Urinary bladder (tissue), 4 donors: ENCODE data around the gene PIP4P1. TPM values are rescaled to one million over a fixed set of nuclear protein-coding genes. Genes with fewer than 3 reads are reported as not detected.

Experiments
- DNase-seq: peaks from one replicate; pipeline ENCODE4 v3.0.0-alpha.2; 2015; ENCODE audit errors: extremely low spot score
- H3K27ac ChIP-seq: one replicate; pipeline ENCODE4 v1.5.1; 2013; ENCODE audit warnings: low read depth, mild to moderate bottlenecking, moderate library complexity
- H3K36me3 ChIP-seq: one replicate; pipeline ENCODE4 v1.6.1; 2013; ENCODE audit warnings: mild to moderate bottlenecking, moderate library complexity; ENCODE audit not compliant: insufficient read depth
- H3K4me1 ChIP-seq: one replicate; pipeline ENCODE4 v1.6.1; 2013; ENCODE audit warnings: mild to moderate bottlenecking, moderate library complexity; ENCODE audit not compliant: insufficient read depth
- H3K4me3 ChIP-seq: one replicate; pipeline ENCODE4 v1.5.1; 2013; ENCODE audit warnings: low read depth, low read length
- WGBS: extraction: QIAGEN DNeasy Blood & Tissue Kit; methylation state at CpG from one replicate; pipeline ENCODE4 v1.1.7; 2013; 5-methylcytosine and 5-hydroxymethylcytosine counted together
- polyA plus RNA-seq: library from polyadenylated mRNA; stranded (reverse); fragments of 200-250 nt; gene quantifications from one replicate; pipeline ENCODE4 v1.2.3, GENCODE V29; 2013
- total RNA-seq: library from RNA; depleted of rRNA; stranded (reverse); fragments of >200 nt; gene quantifications from one replicate; pipeline ENCODE4 v1.2.3, GENCODE V29; 2014
- donor health status: healthy with polysubstance abuse.
- donor health status: healthy.

Gene PIP4P1
- total and polyA plus RNA-seq, 2 donors, result 11.9 to 40.8 TPM

DNA sequence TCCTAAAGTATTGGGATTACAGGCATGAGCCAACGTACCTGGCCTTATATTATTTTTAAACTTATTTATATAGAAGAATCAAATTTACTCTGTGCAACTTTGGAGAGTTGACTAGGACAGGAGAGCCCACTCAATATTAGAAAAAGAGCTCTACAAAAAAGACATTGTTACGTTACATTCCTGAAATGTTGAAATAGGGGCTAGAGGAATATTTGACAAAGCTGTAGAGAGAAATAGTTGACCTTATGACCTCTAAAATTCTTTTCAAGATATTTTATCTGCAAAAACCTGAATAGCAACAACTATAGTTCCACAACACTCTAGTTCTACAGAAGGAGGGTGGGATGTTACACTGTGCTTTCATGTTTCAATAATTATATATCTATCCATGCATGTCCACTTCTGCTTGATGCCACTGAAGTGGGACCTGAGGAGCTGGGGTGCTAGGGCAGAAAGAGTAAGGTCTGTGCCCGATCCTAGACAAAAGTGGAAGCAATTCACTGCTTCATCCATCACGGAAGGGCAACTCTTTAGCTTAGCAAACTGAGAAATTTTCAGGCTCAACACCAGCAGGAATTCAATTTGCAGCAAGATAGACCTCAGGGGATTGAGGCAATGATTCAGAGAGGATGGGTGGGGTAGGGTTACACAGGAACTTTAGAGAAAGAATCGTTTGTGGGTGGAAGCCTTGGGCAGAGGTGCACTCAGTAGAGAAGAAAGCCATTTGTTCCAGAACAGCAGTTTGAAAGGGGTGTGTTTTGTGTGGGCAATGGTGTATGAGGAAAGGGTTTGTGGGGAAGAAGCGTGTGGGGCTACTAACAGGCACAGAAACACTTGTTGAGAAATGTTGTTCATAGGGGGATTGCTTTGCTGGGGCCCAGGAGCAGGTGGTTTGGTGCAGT, 28.1 kb upstream of the PIP4P1 start:
- no peaks in the 10 kb centered on the region for H3K4me1 ChIP-seq
- no peak overlapping the region for H3K4me3 ChIP-seq
- WGBS, result 47% methylated on average over 6 of the region's 6 CpGs
- H3K27ac ChIP-seq, result no peak overlapping the region
- no peaks in the 10 kb centered on the region for H3K36me3 ChIP-seq
- no peak for DNase-seq

DNA sequence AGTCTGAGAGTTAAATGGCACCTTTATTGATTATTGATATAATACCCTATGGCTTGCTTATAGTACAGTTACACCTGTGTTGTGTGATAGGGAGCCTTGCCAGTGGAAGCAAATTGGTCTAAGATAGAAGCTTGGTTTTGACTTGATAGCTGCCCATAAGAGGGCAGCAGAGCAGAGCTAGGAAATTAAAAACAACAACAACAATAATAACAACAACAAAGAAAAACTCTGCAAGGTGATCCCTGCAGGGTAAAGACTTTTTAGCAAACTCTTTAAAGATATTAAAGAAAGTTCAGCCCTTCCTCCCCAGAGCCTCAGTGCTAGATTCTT, 26.1 kb upstream of the PIP4P1 start:
- DNase-seq, result no peak
- no peaks in the 10 kb centered on the region for H3K36me3 ChIP-seq
- H3K27ac ChIP-seq, result no peak overlapping the region
- no peaks in the 10 kb centered on the region for H3K4me1 ChIP-seq
- H3K4me3 ChIP-seq, result no peak overlapping the region

DNA sequence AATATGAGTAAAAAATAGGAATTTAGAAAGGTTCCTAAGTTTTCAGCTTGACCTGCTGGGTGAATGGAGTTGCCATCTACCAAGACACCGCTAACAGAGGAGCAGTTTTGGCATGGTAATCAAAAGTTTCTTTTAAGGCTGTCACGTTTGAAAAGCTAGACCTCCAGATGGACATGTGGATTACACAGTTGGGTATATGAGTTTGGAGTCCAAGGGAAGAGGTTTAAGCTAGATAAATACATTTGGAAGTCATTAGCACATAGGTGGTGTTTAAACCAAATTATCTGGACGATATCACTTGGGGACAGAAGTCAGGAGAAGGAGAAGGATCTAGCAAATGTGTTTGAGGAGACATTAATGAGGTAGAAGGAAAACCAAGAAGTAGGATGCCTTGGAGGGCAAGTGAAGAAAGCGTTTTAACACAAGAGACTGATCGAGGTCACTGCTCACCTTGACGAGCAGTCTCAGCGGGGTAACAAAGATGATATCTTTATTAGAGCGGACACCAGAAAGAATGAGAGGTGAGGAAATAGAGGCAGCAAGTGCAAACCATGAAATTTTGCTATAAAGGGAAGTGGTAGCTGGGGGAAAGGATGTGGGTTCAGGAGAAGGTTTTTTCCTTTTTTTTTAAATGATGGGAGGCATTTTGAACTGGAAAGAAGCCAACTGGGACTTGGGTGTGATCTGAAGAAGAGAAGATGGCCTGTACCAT, 25.6 kb upstream of the PIP4P1 start:
- DNase-seq, result no peak
- Histone ChIP-seq H3K27ac (no peak overlapping the region), H3K4me1 (no peaks in the 10 kb centered on the region), H3K36me3 (no peaks in the 10 kb centered on the region), H3K4me3 (no peak overlapping the region)
- WGBS, result 71% methylated on average over 8 of the region's 8 CpGs

DNA sequence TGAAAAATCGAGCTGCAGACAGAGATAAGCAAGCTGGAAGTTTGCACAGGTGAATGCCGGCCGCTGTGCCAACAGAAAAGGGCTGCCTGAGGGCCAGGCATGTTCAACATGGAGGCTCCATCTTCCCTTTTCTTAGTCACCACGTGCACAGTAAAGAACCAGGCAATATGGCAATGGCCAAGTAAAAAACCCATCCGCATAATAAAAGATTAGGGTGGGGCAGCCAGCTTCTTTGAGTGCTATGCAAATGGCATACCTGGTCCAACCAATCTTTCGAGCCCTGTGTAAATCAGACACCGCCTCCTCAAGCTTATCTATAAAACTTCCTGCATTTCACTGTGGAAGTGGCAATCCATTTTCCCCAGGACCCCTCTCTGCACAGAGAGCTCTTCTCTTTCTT, 24.7 kb upstream of the PIP4P1 start:
- H3K36me3 ChIP-seq, result no peaks in the 10 kb centered on the region
- 66% methylated on average over 7 of the region's 7 CpGs for WGBS
- no peak overlapping the region for H3K4me3 ChIP-seq
- no peak for DNase-seq
- no peak overlapping the region for H3K27ac ChIP-seq
- no peaks in the 10 kb centered on the region for H3K4me1 ChIP-seq

DNA sequence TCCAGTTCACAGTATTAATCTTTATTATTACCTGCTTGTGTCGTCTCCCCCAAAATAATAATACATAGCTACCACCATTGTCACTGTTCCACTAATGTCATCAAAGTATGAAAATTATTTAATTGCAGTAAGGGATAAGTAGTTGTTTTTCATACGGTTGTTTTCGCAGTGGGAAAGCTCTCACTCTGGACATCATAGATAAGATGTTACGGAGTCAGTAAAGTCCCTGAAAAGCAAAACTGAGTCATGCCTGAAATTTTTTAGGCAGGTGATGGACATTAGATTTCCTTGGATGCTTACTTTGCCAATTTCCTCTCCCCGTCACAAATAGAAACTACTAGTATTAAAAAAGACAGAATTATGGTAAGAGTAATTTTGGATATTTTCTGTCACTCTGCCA, 21.1 kb upstream of the PIP4P1 start:
- H3K27ac ChIP-seq, result no peak overlapping the region
- no peaks in the 10 kb centered on the region for H3K4me1 ChIP-seq
- WGBS, result 78% methylated on average over 5 of the region's 5 CpGs
- DNase-seq, result no peak
- no peaks in the 10 kb centered on the region for H3K36me3 ChIP-seq
- no peak overlapping the region for H3K4me3 ChIP-seq

DNA sequence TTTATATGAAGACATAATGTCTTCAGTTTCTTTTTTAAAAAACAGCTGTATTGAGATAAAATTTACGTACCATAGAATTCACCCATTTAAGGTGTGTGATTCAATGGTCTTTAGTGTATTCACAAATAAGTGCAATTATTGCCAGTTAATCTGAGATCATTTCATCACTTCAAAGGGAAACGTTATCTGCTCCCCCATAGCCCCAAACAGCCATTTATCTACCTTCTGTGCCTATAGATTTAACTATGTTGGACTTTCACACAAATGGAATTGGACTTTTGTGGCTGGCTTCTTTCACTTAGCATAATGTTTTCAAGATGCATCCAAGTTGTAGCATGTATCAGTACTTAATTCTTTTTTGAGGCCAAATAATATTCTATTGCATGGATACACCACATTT, 17.7 kb upstream of the PIP4P1 start:
- Histone ChIP-seq H3K27ac (no peak overlapping the region), H3K36me3 (no peaks in the 10 kb centered on the region), H3K4me1 (no peaks in the 10 kb centered on the region), H3K4me3 (no peak overlapping the region)
- DNase-seq, result no peak
- 90% methylated on average over 2 of the region's 2 CpGs for WGBS

DNA sequence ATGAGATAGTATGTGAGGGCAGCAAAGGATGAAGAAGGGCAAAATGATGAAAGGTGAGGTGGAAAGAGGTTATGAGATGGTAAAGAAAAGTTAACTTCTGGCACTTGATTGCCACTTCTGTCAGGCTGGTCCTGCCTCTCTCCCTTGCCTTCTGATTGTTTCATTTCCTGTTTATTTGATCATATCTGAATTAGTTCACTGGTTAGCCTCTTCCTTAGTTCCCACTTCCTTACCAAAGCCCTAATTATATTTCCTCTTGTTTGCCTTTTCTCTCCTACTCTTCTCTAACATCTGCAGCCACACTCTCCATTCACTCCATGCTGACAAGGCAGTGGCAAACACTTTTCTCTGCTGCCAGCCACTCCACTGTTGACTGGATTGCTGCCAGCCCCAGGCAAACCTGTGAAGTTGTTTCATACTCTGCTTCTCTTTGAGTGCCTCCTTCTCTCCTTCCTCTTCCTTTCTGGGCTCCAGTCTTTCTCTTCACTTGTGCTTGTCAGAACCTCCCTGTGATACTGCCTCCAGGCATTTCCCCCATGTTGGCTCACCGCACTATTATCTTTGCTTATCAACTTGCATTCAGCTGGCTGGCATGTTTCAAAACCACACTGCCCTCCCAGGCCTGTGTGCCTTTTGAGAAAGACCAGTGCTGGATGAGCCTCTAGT, 16.1 kb upstream of the PIP4P1 start:
- Histone ChIP-seq H3K4me1 (no peaks in the 10 kb centered on the region), H3K4me3 (no peak overlapping the region), H3K27ac (peak overlapping the region; percentile 11), H3K36me3 (no peaks in the 10 kb centered on the region)
- DNase-seq, result no peak
- WGBS, result 32% methylated on average over 1 of the region's 1 CpG

DNA sequence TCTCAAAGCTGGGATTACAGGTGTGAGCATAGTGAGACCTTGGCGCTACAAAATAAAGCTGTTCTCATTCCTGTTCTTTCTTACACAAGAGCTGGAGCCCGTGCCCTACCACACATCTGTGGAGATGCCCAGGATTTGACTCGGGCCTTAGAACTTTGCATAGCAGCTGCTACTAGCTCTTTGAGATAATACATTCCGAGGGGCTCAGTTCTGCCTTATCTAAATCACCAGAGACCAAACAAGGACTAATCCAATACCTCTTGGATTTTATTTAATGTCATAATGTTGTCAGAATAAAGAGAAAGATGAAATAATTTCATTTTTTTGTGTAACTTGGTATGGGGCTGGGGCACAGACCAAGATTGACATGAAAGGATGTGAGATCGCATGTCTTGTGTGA, 15.5 kb upstream of the PIP4P1 start:
- Histone ChIP-seq H3K27ac (no peak overlapping the region), H3K36me3 (no peaks in the 10 kb centered on the region)

DNA sequence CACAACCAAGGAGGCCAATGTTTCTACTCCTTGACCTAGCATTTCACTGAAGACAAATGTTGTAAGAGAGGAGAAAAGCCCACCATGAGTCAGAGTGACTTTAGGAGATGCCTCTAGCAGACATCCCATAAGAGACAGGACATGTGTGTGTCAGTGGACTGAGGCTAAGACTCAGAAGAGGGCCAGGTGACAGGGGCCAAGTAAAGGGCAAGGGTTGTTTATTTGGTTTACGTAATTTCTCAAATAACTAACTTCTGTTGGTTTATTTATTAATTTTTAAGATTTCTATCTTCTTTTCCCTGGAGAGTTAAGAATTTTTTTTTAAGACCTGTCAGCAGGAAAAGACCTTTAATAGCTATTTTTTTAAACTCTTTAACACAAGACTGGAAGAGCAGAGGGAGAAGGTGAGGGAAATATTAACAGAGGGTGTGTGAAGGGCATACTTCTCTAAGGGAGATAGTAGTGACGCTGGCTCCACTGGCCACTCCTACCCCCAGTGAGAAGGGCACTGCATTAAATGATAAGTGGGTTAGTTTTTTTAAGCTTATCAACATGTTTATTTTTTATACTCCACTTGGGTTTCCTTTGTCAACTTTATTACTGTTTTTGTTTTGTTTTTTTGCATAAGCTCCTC, 11.4 kb upstream of the PIP4P1 start:
- Histone ChIP-seq H3K4me1 (no peaks in the 10 kb centered on the region), H3K36me3 (no peaks in the 10 kb centered on the region), H3K4me3 (no peak overlapping the region), H3K27ac (no peak overlapping the region)
- DNase-seq, result no peak
- WGBS, result 87% methylated on average over 2 of the region's 2 CpGs

More for the DNA sequence above, 15.5 kb upstream of the PIP4P1 start:
- WGBS, result 70% methylated on average over 5 of the region's 5 CpGs
- DNase-seq, result no peak
- no peak overlapping the region for H3K4me3 ChIP-seq
- no peaks in the 10 kb centered on the region for H3K4me1 ChIP-seq

DNA sequence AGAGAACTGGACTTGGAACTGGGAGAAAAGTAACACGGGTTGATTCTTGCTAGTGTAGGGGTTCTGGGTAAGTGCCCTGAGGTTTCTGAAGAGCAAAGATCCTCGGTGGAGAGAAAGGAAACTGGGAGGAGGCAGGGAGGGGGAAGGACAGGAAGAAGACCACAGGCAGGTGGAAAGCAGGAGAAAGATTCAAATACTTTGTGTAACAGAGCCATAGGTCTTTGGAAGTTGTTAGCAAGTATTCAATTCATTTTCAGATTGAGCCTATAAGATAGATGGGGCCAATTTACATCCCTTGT, 9.3 kb upstream of the PIP4P1 start:
- DNase-seq, result no peak
- Histone ChIP-seq H3K4me3 (no peak overlapping the region), H3K27ac (no peak overlapping the region), H3K4me1 (no peaks in the 10 kb centered on the region), H3K36me3 (no peaks in the 10 kb centered on the region)
- WGBS, result 1% methylated on average over 2 of the region's 2 CpGs

DNA sequence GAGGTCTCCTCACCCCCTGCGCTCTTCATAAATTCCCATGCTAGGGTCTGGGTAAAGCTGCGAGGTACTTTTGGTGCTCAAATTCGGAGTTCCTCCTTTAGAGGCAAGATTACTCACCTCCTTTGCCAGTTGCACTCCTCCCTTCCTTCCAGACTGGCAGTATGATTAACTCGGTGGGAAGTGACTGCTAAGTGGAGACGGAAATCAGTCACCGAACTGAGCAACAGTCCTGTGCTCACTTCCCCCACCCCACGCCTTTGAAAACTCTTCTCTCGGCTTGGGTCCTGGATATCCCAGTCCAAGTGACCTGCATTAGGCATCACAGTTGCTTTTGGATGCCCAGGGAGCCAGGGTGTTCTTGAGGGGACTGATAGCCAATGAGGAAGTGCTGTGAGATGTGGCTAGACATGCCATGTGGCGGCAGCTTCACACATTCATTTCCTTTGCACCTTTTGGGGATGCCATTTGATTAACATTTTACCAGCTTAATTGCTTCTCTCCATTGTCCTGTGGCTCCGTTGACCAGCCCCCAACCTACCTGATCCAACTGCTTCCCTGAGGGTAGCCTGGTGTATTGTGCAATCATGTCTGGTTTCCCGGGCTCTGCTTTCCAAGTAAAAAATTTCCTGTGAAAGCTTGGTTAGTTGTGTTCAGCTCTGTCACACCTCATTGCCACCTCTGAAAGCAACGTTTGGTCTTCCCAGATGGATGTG, 8.8 kb upstream of the PIP4P1 start:
- H3K27ac ChIP-seq, result peak overlapping the region; percentile 70
- no peak for DNase-seq
- WGBS, result 3% methylated on average over 12 of the region's 12 CpGs
- H3K36me3 ChIP-seq, result no peaks in the 10 kb centered on the region
- H3K4me1 ChIP-seq, result no peaks in the 10 kb centered on the region
- H3K4me3 ChIP-seq, result peak overlapping the region; percentile 63

DNA sequence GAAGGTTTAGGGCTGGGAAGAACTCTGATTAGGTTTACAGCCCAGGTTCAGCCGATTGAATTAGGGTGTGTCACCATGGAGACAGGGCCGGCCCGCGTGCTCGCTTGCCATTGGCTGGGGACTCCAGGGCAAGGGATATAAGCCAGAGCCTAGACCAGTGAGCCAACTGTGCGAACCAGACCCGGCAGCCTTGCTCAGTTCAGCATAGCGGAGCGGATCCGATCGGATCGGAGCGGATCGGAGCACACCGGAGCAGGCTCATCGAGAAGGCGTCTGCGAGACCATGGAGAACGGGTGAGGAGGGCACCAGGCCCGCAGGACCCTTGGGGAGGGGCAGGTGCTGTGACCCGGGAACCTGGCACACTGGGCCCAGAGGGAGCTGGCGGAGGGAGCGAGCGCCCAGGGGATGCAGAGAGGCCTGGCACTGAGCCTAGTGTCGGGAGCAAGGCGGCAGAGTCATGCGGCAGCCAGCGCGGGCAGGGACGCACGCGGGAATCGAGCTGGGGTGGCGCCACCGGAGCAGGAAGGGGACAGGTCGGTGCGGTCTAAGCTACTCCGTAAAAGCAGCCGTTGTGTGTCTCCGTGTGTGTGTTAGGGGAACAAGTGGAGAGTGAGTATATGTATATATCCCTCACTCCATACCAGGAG, 8.1 kb upstream of the PIP4P1 start, which contains the start of gene PNP:
Gene PNP, plus strand, starts transcription at position 165 of the 648 bp plus-strand sequence. Its CDS starts 119 bp downstream, at position 284.
- WGBS, result under 1% methylated on average over 40 of the region's 40 CpGs
- Histone ChIP-seq H3K4me1 (no peaks in the 10 kb centered on the region), H3K27ac (peak within 1 kb of the TSS; percentile 70), H3K36me3 (no peaks in the 10 kb centered on the region), H3K4me3 (peak within 1 kb of the TSS; percentile 63)
- DNase-seq, result peak; percentile 70

DNA sequence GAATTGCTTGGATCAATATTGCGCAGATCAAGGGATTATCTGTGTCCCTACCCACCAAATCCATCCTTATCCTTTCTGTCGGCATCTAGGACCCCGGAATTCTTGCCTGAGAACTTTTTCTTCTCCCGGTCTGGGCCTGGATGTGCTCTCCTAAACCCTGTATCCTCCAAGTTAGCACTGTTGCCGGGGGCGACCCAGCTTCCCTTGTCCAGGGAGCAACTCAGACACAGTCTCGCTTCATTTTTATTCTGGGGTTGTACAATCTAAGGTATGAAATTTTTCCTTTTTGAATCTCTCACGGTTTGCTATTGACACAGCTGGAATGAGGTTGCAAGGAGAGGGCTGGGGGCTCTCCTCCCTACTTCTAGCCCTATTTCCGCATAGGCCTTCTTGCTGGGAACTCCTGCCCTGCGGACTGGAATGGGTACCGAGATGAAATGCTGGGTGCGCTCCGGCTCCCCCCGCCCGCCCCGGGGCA, 7.6 kb upstream of the PIP4P1 start:
- Histone ChIP-seq H3K27ac (no peak overlapping the region), H3K36me3 (no peaks in the 10 kb centered on the region), H3K4me1 (no peaks in the 10 kb centered on the region), H3K4me3 (peak overlapping the region; percentile 63)
- WGBS, result 27% methylated on average over 16 of the region's 16 CpGs
- DNase-seq, result no peak
